ENCODE data around the gene ENDOV.

Gene ENDOV

GRCh38 chr17:80432961-80433550 is 18.1 kb downstream of the ENDOV start:
- DNase-seq = no peak

- DNase-seq = no peak
These were observed 19.1 kb downstream of the ENDOV start for GRCh38 chr17:80433916-80434666.

- DNase-seq = no peak
These were observed 22.6 kb downstream of the ENDOV start for GRCh38 chr17:80437532-80437931.

- DNase-seq = no peak
These were observed 23.8 kb downstream of the ENDOV start for GRCh38 chr17:80438806-80439205.

- no peak for DNase-seq
These were observed 24.5 kb downstream of the ENDOV start for GRCh38 chr17:80439499-80439898.

GRCh38 chr17:80441133-80441578 is 26.2 kb downstream of the ENDOV start:
- peak in 3 of 4 experiments; percentile 16 to 48 (median 24) for DNase-seq

- DNase-seq = no peak
These were observed 26.8 kb downstream of the ENDOV start for GRCh38 chr17:80441598-80442322.

GRCh38 chr17:80442323-80442659 is 27.3 kb downstream of the ENDOV start:
- DNase-seq = no peak

GRCh38 chr17:80442764-80443163 is 27.8 kb downstream of the ENDOV start:
- no peak for DNase-seq

GRCh38 chr17:80443498-80443897 is 28.5 kb downstream of the ENDOV start:
- no peak for DNase-seq

- no peak for DNase-seq
These were observed 29.1 kb downstream of the ENDOV start for GRCh38 chr17:80443916-80444643.

- DNase-seq = no peak
These were observed 29.6 kb downstream of the ENDOV start for GRCh38 chr17:80444644-80444979.

GRCh38 chr17:80445007-80445725 is 30.2 kb downstream of the ENDOV start:
- no peak for DNase-seq

GRCh38 chr17:80445726-80446110 is 30.8 kb downstream of the ENDOV start:
- no peak for DNase-seq

GRCh38 chr17:80446645-80447405 is 31.9 kb downstream of the ENDOV start:
- no peak for DNase-seq

GRCh38 chr17:80447790-80448189 is 32.8 kb downstream of the ENDOV start:
- no peak for DNase-seq

GRCh38 chr17:80449194-80449929 is 34.4 kb downstream of the ENDOV start:
- no peak for DNase-seq

GRCh38 chr17:80449930-80450576 is 35.1 kb downstream of the ENDOV start:
- DNase-seq = no peak

GRCh38 chr17:80451104-80451775 is 36.3 kb downstream of the ENDOV start:
- no peak for DNase-seq
